ENCODE data around the gene ITGA3.

ITGA3 gene

GRCh38 chr17:50093807-50094206, 37.9 kb downstream of the ITGA3 start:
- DNase-seq (ENCODE audit: low read depth in 2 of 2): no peak

DNA sequence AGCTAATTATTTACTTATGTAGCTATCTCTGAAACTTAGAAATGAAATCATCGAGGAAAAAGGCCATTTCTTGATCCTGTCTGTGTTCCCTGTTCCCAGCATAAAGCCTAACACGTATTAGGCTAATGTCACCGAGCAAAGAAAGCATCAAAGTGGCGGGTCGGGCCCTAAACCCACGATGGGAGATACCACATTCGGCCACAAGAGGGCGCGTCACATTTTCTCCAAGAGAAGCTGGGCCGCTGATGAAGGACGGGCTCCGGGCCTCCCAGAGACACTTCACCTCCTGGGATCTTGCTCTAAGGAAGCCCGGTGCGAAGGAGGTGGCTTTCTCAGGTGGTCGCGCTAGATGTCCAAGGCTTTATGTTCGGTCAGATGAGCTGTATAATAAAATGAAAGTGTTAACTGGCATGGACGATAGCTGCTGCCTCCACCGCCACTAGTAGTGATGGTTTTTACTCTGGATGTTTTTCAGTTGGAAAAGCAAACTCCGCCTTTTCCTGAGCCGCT, 38.4 kb downstream of the ITGA3 start:
- peak; percentile 90 to 94 for DNase-seq (ENCODE audit: low read depth in 2 of 2)

- DNase-seq (ENCODE audit: low read depth in 2 of 2): peak; percentile 87 to 90
Observed at GRCh38 chr17:50094753-50095619, 39.1 kb downstream of the ITGA3 start, which contains the start of gene PDK2. TSS of gene PDK2 (plus strand) at chr17:50095351. CDS start at chr17:50095436, 85 bp downstream.

DNA sequence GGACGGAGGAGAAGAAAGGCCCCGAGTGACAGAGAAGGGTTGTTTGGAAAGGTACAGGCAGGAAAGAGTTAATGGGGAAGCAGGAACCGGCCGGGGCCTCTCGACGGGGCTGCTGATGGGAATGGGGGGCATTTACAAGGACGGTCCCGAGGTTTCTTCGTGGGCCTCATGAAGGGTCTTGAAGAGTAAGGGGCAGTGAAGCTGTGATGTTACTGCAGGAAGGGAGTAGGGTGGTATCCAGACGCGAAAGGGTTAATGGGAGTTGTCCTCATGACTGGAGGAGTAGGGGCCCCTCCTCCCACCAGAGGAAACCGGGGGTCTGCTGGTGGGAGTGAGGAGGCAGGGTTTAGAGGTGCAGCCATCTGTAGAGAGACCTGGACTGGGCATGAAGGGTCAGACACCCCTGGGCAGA, 39.7 kb downstream of the ITGA3 start:
- no peak for DNase-seq (ENCODE audit: low read depth in 2 of 2)

- no peak for DNase-seq (ENCODE audit: low read depth in 2 of 2)
Observed at GRCh38 chr17:50096092-50096491, 40.2 kb downstream of the ITGA3 start.

DNA sequence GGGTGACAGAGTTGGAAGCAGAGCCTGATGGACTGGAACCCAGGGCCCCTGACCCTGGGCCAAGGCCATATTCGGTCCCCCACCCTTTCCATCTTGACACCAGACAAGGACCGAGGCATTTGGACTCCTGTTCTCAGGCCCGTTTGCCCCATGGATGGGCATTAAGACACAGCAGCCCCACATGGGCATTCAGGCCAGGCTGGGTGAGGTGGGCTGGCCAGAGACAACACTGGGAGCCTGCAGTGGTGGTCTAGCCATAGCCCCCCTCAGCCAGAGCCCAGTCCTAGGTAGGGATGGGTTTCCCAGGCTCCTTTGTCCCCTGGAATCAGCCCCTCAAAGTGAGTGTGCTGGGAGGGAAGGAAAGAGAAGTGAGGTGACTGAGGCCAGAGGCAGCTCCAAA, 40.8 kb downstream of the ITGA3 start:
- DNase-seq (ENCODE audit: low read depth in 2 of 2): no peak

GRCh38 chr17:50097455-50097854, 41.5 kb downstream of the ITGA3 start:
- DNase-seq (ENCODE audit: low read depth in 2 of 2): no peak

- DNase-seq (ENCODE audit: low read depth in 2 of 2): no peak
Observed at GRCh38 chr17:50097926-50098325, 42.0 kb downstream of the ITGA3 start.

DNA sequence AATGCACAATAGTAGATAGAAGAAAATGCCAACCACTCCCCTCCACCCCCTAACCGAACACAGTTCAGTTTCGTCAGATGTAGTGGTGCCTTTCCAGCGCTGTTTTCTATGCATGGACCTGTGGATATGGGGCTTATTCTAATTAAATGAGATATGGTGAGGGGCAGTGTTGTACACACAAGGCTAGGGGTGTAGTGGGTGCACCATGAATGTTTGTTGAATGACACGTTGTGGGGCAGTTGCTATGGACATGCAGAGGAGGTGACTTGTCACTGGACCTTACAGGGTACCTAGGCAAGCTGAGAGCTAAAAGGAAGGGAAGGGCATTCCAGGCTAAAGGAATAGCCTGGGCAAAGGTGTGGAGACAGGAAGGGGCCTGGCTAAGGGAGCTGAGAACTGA, 42.7 kb downstream of the ITGA3 start:
- no peak for DNase-seq (ENCODE audit: low read depth in 2 of 2)

- no peak for DNase-seq (ENCODE audit: low read depth in 2 of 2)
Observed at GRCh38 chr17:50099003-50099402, 43.1 kb downstream of the ITGA3 start.

DNA sequence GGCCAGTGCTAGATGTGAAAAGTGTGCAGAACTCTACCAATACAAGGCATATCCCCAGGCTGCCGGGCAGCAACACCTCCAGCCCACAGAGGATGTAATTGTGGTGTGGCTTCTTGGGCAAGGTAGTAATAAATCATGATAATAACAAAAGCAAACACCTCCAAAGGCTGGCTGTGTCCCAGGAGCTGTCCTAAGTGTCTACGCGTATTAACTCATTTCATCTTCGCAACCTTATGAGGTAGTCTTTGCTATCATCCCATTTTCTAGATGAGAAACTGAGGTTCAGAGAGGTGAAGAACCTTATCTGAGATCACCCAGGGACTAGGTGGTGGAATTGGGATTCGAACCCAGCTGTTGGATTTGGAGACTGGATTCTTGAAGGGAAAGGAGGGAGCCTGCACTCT, 44.6 kb downstream of the ITGA3 start:
- DNase-seq (ENCODE audit: low read depth in 2 of 2): no peak

GRCh38 chr17:50100921-50101345, 45.0 kb downstream of the ITGA3 start:
- no peak for DNase-seq (ENCODE audit: low read depth in 2 of 2)

DNA sequence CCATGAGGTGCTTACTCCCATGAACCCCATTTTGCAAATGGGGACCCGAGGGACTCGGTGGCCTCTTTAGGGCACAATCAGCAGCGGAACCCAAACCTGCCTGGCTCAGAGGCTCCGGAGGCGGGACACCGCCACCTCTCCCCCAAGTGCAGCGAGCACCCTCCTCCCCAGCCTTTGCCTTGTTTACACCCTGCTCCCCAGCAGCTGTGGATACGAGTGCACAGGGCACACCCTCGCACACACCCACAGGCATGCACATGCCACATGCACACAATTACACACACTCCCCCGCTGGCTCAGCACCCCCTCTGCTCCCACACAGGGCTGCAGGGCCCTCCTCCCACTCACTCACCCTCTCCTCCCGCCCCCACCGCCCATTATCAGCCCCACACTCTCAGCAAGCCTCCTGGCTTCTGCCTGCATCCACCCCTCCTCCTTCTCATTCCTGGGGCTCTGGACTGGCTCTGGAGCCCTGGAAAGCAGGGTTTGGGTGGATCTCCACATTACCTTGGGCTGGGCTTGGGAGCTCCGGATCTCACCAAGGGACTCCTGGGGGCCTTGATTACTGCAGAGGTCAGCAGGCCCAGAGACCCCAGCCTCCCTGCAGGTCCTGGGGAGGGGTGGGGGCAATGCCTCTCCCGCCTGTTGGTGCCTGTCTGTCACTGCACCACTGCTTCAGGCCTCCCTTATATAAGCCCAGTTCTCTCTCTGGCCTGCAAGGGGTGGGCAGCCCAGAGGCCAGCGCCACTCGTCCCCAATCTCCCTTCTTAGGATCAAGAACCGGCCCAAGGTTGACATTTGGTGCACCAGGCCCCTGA, 45.6 kb downstream of the ITGA3 start:
- DNase-seq (ENCODE audit: low read depth in 2 of 2): no peak

- no peak for DNase-seq (ENCODE audit: low read depth in 2 of 2)
Observed at GRCh38 chr17:50102164-50102991, 46.5 kb downstream of the ITGA3 start.

- DNase-seq (ENCODE audit: low read depth in 2 of 2): no peak
Observed at GRCh38 chr17:50103252-50103651, 47.3 kb downstream of the ITGA3 start.

DNA sequence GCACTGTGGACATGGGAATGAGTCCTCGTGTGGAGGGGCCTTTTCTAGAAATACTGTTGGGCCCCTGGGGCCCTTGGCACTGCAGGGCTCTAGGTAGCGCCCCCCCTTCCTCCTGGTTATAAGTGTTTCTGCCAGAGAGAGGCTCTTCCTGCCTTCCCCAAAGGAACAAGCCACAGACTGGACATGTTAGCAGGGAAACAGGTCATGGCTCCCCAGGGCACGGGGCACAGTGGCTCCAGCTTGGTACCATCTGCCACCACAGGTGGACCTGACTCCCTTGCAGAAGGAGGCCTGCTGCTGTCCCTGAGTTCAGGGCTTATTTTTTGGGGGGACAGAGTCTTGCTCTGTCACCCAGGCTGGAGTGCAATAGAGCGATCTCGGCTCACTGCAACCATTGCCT, 48.0 kb downstream of the ITGA3 start:
- DNase-seq (ENCODE audit: low read depth in 2 of 2): no peak

DNA sequence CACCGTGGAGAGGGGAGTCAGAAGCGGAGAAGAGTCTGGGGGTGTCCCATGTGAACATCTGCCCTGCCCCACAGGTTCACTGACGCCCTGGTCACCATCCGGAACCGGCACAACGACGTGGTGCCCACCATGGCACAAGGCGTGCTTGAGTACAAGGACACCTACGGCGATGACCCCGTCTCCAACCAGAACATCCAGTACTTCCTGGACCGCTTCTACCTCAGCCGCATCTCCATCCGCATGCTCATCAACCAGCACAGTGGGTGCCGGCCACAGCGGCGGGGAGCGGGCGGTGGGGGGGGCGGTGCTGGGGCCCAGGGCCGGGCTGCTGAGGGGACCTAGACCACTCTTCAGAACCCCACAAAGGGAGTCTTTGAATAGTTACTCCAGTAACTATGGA, 49.9 kb downstream of the ITGA3 start:
- DNase-seq (ENCODE audit: low read depth in 2 of 2): no peak

DNA sequence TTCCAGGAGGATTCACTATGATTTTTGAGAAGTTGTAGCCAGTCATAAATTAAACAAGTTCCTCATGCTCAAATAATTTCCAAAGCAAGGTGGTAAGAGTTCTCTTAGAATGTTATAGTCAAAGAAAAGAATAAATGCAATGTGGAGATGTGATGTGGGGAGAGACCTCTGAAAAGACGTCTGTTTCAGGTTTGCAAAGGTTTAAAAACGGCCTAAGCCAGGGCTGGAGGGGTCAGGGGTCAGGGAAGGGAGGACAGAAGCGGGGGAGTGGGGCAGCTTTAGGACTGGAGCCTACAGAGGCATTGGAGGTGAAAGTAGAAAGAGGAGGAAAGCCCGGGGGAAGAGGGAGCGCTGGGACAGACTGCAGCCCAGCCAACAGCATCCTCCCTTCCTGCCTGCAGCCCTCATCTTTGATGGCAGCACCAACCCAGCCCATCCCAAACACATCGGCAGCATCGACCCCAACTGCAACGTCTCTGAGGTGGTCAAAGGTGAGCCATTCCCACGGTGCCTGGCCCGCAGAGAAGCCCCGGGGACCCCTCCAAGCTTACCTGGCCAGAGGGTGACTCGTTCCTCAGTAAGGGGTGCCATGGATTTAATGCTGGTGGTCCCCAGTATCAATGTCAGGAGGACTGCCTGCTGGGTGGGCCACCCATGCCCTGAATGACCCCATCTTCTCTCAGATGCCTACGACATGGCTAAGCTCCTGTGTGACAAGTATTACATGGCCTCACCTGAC, 50.7 kb downstream of the ITGA3 start:
- no peak for DNase-seq (ENCODE audit: low read depth in 2 of 2)

DNA sequence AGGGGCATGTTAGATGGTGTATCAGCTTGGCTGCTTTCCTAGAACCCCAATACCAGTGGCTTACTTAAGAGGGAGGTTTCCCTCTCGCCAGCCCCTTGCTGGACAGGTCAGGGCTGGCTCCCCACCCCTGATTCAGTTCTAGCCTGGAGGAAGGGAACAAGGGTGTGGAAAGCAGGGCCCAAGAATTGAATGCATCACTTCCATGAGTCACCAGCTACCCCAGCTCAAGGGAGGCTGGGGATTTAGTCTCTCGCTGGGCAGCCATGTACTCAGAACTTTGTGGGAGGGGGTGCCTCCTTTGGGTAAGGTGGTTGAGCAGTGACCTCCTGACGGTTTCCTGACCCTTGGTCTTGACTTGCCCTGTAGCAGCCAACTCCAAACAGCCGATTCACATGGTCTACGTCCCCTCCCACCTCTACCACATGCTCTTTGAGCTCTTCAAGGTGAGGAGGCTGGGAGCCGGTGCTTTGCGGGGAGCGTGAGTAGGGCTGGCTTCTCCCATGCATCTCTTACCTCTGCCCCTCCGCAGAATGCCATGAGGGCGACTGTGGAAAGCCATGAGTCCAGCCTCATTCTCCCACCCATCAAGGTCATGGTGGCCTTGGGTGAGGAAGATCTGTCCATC, 52.0 kb downstream of the ITGA3 start:
- DNase-seq (ENCODE audit: low read depth in 2 of 2): no peak

GRCh38 chr17:50108556-50108955, 52.6 kb downstream of the ITGA3 start:
- DNase-seq (ENCODE audit: low read depth in 2 of 2): no peak

GRCh38 chr17:50109207-50109606, 53.3 kb downstream of the ITGA3 start:
- DNase-seq (ENCODE audit: low read depth in 2 of 2): no peak
